HepG2 (cell line): ENCODE measurements around the gene AP1G1. TPM values are rescaled to one million over a fixed set of nuclear protein-coding genes. Genes with fewer than 3 reads are reported as not detected.

Experiments used
- ARHGAP35 ChIP-seq: sonication (generic); formaldehyde crosslinking; IDR thresholded peaks from 2 replicates; pipeline ENCODE4 v1.9.0; 2022; ENCODE audit warnings: mild to moderate bottlenecking, inconsistent platforms, moderate library complexity, missing genetic modification reagents, borderline replicate concordance
- GZF1 ChIP-seq: sonication (generic); formaldehyde crosslinking; IDR thresholded peaks from 2 replicates; pipeline ENCODE4 v1.5.1; 2020; ENCODE audit warnings: mild to moderate bottlenecking, missing genetic modification reagents
- HNRNPK ChIP-seq: fragments of 200-400 bp; formaldehyde crosslinking; IDR thresholded peaks from 2 replicates; pipeline ENCODE4 v1.6.1; 2018; ENCODE audit warnings: low read length, low read depth, moderate library complexity, mild to moderate bottlenecking; ENCODE audit not compliant: poor library complexity, severe bottlenecking
- JUN ChIP-seq: sonication (generic); formaldehyde crosslinking; IDR thresholded peaks from 2 replicates; pipeline ENCODE4 v1.4.0; 2020; ENCODE audit warnings: mild to moderate bottlenecking, missing genetic modification reagents
- MED13 ChIP-seq: sonication (generic); formaldehyde crosslinking; IDR thresholded peaks from 2 replicates; pipeline ENCODE4 v1.5.0; 2020; ENCODE audit warnings: missing genetic modification reagents
- MIER2 ChIP-seq: IDR thresholded peaks from 2 replicates; pipeline ENCODE4 v1.6.1; 2016; ENCODE audit warnings: missing biosample characterization, missing genetic modification reagents
- POLR2A ChIP-seq, 2 experiments: IDR thresholded peaks; 2 replicates each; pipeline ENCODE4 v1.6.1; 2011; ENCODE audit warnings: low read depth in 2 of 2, low read length in 2 of 2, mild to moderate bottlenecking in 1 of 2, moderate library complexity in 1 of 2; ENCODE audit not compliant: insufficient read depth in 1 of 2
- SNRNP70 ChIP-seq: fragments of 200-400 bp; formaldehyde crosslinking; IDR thresholded peaks from 2 replicates; pipeline ENCODE4 v1.6.1; 2017; ENCODE audit warnings: mild to moderate bottlenecking, low read depth, low read length, moderate library complexity
- SRSF1 ChIP-seq: fragments of 200-400 bp; formaldehyde crosslinking; optimal IDR thresholded peaks from 2 replicates; pipeline ENCODE3; 2017; ENCODE audit warnings: mild to moderate bottlenecking, low read depth, low read length, moderate library complexity
- TARDBP ChIP-seq: sonication (generic); formaldehyde crosslinking; IDR thresholded peaks from 2 replicates; pipeline ENCODE4 v1.8.0; 2022; ENCODE audit warnings: mild to moderate bottlenecking, missing genetic modification reagents
- TCF7L2 ChIP-seq: IDR thresholded peaks from 2 replicates; pipeline ENCODE4 v1.6.1; 2011; ENCODE audit warnings: mild to moderate bottlenecking, low read depth, low read length, moderate library complexity
- ZNF224 ChIP-seq: sonication (generic); formaldehyde crosslinking; IDR thresholded peaks from 2 replicates; pipeline ENCODE4 v1.5.0; 2020; ENCODE audit warnings: mild to moderate bottlenecking, missing genetic modification reagents
- ZNF331 ChIP-seq: sonication (generic); formaldehyde crosslinking; IDR thresholded peaks from 2 replicates; pipeline ENCODE4 v1.4.0; 2020; ENCODE audit warnings: missing genetic modification reagents
- ZNF383 ChIP-seq: sonication (generic); formaldehyde crosslinking; IDR thresholded peaks from 2 replicates; pipeline ENCODE4 v1.4.0; 2020; ENCODE audit warnings: missing genetic modification reagents, mild to moderate bottlenecking, borderline replicate concordance
- ZNF569 ChIP-seq: sonication (generic); formaldehyde crosslinking; IDR thresholded peaks from 2 replicates; pipeline ENCODE4 v1.5.0; 2020; ENCODE audit warnings: mild to moderate bottlenecking, missing genetic modification reagents, moderate library complexity, borderline replicate concordance
- ZNF746 ChIP-seq: sonication (generic); formaldehyde crosslinking; IDR thresholded peaks from 2 replicates; pipeline ENCODE4 v1.8.0; 2022; ENCODE audit warnings: mild to moderate bottlenecking, missing genetic modification reagents
- polyA plus RNA-seq, 8 experiments: library from polyadenylated mRNA; depleted of rRNA in 3 of 8; stranded (reverse) in 7 of 8; unstranded in 1 of 8; fragments of >200 nt; fragmentation: Illumina TruSeq in 4 of 8; extraction: Trizol in 4 of 8; gene quantifications; 2 replicates each; pipeline versions ENCODE4 v1.2.1 to v1.2.3, GENCODE V29; 2011 to 2016; ENCODE audit warnings: low read depth in 4 of 8, missing spikeins in 1 of 8, mixed read lengths in 1 of 8; ENCODE audit not compliant: insufficient read depth in 1 of 8
- total RNA-seq, 5 experiments: library from RNA; depleted of rRNA; stranded (reverse); fragments of >200 nt; fragmentation: Illumina TruSeq; extraction: Trizol; gene quantifications; 2 replicates each; pipeline ENCODE4 v1.2.3, GENCODE V29; 2016; ENCODE audit warnings: low read depth in 1 of 5
- TF ChIP-seq, protein P1 (sequence below): sonication (generic); formaldehyde crosslinking; IDR thresholded peaks from 2 replicates; pipeline ENCODE4 v1.5.1; 2020; ENCODE audit warnings: mild to moderate bottlenecking, missing genetic modification reagents, moderate library complexity

AP1G1 gene
- total and polyA plus RNA-seq, 2 of the 13 experiments (the other 11 are each of a cell fraction or from before 2014, with no cell fraction given) = 62.2 to 66.2 TPM

DNA sequence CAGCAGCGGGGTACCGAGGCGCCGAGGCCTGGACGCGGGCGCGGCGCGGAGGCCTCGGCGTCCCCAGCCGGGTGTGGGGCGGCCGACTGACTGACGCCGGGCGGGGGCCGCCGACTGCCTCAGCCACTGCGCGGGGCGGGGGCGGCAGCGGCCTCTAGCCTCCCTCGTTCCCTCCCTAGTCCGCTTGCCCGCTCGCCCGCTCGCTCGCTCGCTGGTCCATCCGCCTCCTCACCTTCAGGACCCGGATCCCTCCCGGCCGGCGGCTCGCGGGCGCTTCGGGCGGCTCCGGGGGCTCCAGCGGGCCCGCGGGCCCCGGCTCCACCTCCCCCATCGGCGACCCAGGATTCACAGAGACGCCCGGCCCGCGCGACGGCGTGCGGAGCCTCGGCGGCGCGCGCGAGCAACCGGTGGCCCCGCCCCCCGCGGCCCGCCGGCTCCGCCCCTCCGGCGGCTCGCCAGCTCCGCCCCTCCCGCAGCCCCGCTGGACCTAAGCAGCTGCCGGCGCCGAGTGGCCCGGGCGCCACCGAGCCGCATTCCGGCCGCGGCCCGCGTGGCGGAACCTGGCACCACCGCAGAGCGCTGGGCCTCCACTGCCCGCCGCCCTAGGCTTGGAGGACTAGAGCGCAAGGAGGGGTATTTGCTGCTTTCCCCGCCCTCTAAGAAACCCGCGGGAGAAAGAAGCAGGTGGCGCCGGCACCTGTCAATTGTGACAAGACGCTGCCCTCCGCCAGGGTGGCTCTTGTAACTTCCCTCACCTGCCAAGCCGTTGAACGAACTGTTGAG, 84.9 kb downstream of the AP1G1 start (continued):
- TF ChIP-seq HNRNPK (no peak), GZF1 (no peak), ZNF224 (CRISPR knock-in tag) (0 out of 2 replicates have a peak, but pooled peaks have one; percentile 53), ZNF569 (CRISPR knock-in tag) (no peak), ARHGAP35 (CRISPR knock-in tag) (no peak), SNRNP70 (no peak), SRSF1 (no peak), ZNF383 (CRISPR knock-in tag) (no peak), TCF7L2 (no peak), MIER2 (CRISPR knock-in tag) (no peak), ZNF331 (CRISPR knock-in tag) (no peak), JUN (no peak), POLR2A (IDR thresholded peaks at IDR 0.05; ENCODE audit: insufficient read depth in 1 of 2, low read depth in 2 of 2, low read length in 2 of 2) (peak; percentile 53 to 55), ZNF746 (no peak), TARDBP (0 out of 2 replicates have a peak, but pooled peaks have one; percentile 10), MED13 (no peak)
- TF ChIP-seq, protein P1, sequence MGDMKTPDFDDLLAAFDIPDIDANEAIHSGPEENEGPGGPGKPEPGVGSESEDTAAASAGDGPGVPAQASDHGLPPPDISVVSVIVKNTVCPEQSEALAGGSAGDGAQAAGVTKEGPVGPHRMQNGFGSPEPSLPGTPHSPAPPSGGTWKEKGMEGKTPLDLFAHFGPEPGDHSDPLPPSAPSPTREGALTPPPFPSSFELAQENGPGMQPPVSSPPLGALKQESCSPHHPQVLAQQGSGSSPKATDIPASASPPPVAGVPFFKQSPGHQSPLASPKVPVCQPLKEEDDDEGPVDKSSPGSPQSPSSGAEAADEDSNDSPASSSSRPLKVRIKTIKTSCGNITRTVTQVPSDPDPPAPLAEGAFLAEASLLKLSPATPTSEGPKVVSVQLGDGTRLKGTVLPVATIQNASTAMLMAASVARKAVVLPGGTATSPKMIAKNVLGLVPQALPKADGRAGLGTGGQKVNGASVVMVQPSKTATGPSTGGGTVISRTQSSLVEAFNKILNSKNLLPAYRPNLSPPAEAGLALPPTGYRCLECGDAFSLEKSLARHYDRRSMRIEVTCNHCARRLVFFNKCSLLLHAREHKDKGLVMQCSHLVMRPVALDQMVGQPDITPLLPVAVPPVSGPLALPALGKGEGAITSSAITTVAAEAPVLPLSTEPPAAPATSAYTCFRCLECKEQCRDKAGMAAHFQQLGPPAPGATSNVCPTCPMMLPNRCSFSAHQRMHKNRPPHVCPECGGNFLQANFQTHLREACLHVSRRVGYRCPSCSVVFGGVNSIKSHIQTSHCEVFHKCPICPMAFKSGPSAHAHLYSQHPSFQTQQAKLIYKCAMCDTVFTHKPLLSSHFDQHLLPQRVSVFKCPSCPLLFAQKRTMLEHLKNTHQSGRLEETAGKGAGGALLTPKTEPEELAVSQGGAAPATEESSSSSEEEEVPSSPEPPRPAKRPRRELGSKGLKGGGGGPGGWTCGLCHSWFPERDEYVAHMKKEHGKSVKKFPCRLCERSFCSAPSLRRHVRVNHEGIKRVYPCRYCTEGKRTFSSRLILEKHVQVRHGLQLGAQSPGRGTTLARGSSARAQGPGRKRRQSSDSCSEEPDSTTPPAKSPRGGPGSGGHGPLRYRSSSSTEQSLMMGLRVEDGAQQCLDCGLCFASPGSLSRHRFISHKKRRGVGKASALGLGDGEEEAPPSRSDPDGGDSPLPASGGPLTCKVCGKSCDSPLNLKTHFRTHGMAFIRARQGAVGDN (CRISPR knock-in tag) = peak; percentile 90
